ENCODE results near the gene HAO1.
A peak's percentile ranks its signal among the peaks of the same experiment; 100 is the strongest.

HAO1 gene

GRCh38 chr20:7926767-7927166, 13.5 kb downstream of the HAO1 start:
- peak in 5 of 51 donors; percentile 0 to 13 (median 1) for DNase-seq

- DNase-seq = no peak
These were observed 13.9 kb downstream of the HAO1 start for GRCh38 chr20:7926323-7926722.

GRCh38 chr20:7924692-7925091, 15.6 kb downstream of the HAO1 start:
- DNase-seq = no peak

GRCh38 chr20:7916648-7917047, 23.6 kb downstream of the HAO1 start:
- DNase-seq = no peak

GRCh38 chr20:7912551-7912950, 27.7 kb downstream of the HAO1 start:
- no peak for DNase-seq

GRCh38 chr20:7911586-7912330, 28.5 kb downstream of the HAO1 start:
- peak in 8 of 51 donors; percentile 1 to 19 (median 2) for DNase-seq

- no peak for DNase-seq
These were observed 31.4 kb downstream of the HAO1 start for GRCh38 chr20:7908905-7909304.

- DNase-seq = no peak
These were observed 36.8 kb downstream of the HAO1 start for GRCh38 chr20:7903429-7903828.

- no peak for DNase-seq
These were observed 37.4 kb downstream of the HAO1 start for GRCh38 chr20:7902879-7903278.

- DNase-seq = no peak
These were observed 42.4 kb downstream of the HAO1 start for GRCh38 chr20:7897781-7898364.

- DNase-seq = no peak
These were observed 47.1 kb downstream of the HAO1 start for GRCh38 chr20:7893014-7893730.

GRCh38 chr20:7891705-7892104, 48.6 kb downstream of the HAO1 start:
- no peak for DNase-seq

GRCh38 chr20:7889736-7890135, 50.5 kb downstream of the HAO1 start:
- DNase-seq = no peak

GRCh38 chr20:7883741-7884140, 56.5 kb downstream of the HAO1 start:
- no peak for DNase-seq

- DNase-seq = no peak
These were observed 56.9 kb downstream of the HAO1 start for GRCh38 chr20:7883309-7883708.

GRCh38 chr20:7882076-7882475, 58.2 kb downstream of the HAO1 start:
- DNase-seq = no peak

GRCh38 chr20:7881551-7881950, 58.7 kb downstream of the HAO1 start:
- no peak for DNase-seq

GRCh38 chr20:7879883-7880282, 60.4 kb downstream of the HAO1 start:
- DNase-seq = no peak

GRCh38 chr20:7868108-7868507, 72.2 kb downstream of the HAO1 start:
- no peak for DNase-seq

GRCh38 chr20:7866285-7866684, 74.0 kb downstream of the HAO1 start:
- no peak for DNase-seq

GRCh38 chr20:7859356-7859802, 80.9 kb downstream of the HAO1 start:
- peak in 7 of 51 donors; percentile 2 to 31 (median 9) for DNase-seq

GRCh38 chr20:7858734-7859250, 81.5 kb downstream of the HAO1 start:
- DNase-seq = no peak

All from hypothalamus (tissue), 51 donors.